ENCODE data around the gene EPG5.

DNA sequence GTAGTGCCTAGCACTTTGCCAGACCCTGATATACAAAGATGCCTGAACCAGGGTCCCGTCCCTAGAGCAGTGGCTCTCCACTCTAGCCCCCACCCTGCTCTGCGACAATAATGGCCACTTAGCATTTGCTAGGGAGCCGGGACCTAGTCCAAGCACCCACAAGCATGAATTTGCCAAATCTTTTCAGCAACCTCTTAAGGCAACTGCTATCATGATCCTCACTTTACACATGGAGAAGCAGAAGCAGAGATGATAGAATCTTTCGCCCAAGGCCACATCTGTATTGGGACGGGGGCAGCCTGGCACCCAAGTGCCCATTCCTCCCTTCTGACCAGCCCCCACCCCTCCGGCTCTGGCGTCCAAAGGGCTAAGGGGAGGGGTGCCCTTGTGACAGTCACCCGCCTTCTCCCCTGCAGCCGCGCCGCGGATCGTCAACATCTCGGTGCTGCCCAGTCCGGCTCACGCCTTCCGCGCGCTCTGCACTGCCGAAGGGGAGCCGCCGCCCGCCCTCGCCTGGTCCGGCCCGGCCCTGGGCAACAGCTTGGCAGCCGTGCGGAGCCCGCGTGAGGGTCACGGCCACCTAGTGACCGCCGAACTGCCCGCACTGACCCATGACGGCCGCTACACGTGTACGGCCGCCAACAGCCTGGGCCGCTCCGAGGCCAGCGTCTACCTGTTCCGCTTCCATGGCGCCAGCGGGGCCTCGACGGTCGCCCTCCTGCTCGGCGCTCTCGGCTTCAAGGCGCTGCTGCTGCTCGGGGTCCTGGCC is 128.6 kb downstream of the EPG5 start:
- TF ChIP-seq POLR2A (IDR thresholded peaks at IDR 0.05; ENCODE audit: low read depth, low read length): no peak
- no peak for TF ChIP-seq POLR2AphosphoS5 (IDR thresholded peaks at IDR 0.05; ENCODE audit: low read depth, low read length)
- no peak for TF ChIP-seq TAF1 (IDR thresholded peaks at IDR 0.05; ENCODE audit: borderline replicate concordance, low read depth, low read length)

All from GM12892 (cell line).